ENCODE measurements around the gene USP50.
"Not testable (repeated sequence)": the region's sequence is repeated elsewhere in the genome, so short reads cannot be mapped to it uniquely, and the experiment has no call there.

USP50 gene

GRCh38 chr15:50496692-50497091, 49.8 kb downstream of the USP50 start:
- Mint-ChIP-seq H3K4me1 (no peaks in the 10 kb centered on the region), H3K36me3 (ENCODE audit: insufficient read depth) (peaks cover 61% of the 10 kb centered on the region), H3K27me3 (no peaks in the 10 kb centered on the region), H3K9me3 (no peaks in the 10 kb centered on the region), H3K27ac (ENCODE audit: low read depth) (no peak overlapping the region), H3K4me3 (no peak overlapping the region)
- ATAC-seq (replicated peaks; ENCODE audit: extremely low read depth, poor library complexity, severe bottlenecking) (no peak), DNase-seq (ENCODE audit: low spot score in 2 of 2) (no peak)

GRCh38 chr15:50494547-50494946, 51.9 kb downstream of the USP50 start:
- H3K36me3 Mint-ChIP-seq (ENCODE audit: insufficient read depth) = peaks cover 73% of the 10 kb centered on the region
- H3K27me3 Mint-ChIP-seq; H3K9me3 Mint-ChIP-seq; H3K4me1 Mint-ChIP-seq; H3K4me3 Mint-ChIP-seq; H3K27ac Mint-ChIP-seq (ENCODE audit: low read depth); DNase-seq (ENCODE audit: low spot score in 2 of 2); ATAC-seq (replicated peaks; ENCODE audit: extremely low read depth, poor library complexity, severe bottlenecking): not testable (repeated sequence)

DNA sequence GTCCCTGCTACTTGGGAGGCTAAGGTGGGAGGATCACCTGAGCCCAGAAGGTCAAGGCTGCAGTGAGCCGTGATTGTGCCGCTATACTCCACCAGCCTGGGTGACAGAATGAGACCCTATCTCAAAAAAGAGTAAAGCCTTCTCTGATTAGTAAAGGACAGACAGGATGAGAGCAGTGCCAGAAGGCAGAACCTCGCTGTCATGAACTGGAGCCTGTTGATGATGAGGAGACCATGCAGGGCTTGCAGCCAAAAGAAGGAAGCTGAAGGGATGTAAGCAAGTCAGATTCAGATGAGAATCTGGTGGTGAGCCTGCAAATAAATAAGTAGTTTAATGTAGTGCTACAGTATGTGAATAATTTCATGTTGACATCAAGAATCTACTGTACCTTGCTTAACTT, 52.8 kb downstream of the USP50 start:
- DNase-seq (ENCODE audit: low spot score in 2 of 2) (no peak), ATAC-seq (replicated peaks; ENCODE audit: extremely low read depth, poor library complexity, severe bottlenecking) (no peak)
- H3K4me1 Mint-ChIP-seq = no peaks in the 10 kb centered on the region
- no peak overlapping the region for H3K4me3 Mint-ChIP-seq
- no peaks in the 10 kb centered on the region for H3K27me3 Mint-ChIP-seq
- peak overlapping the region; percentile 46 for H3K27ac Mint-ChIP-seq (ENCODE audit: low read depth)
- peaks cover 72% of the 10 kb centered on the region for H3K36me3 Mint-ChIP-seq (ENCODE audit: insufficient read depth)
- no peaks in the 10 kb centered on the region for H3K9me3 Mint-ChIP-seq

- Mint-ChIP-seq H3K27me3 (no peaks in the 10 kb centered on the region), H3K4me3 (no peak overlapping the region), H3K36me3 (ENCODE audit: insufficient read depth) (peaks cover 64% of the 10 kb centered on the region), H3K4me1 (no peaks in the 10 kb centered on the region), H3K9me3 (no peaks in the 10 kb centered on the region), H3K27ac (ENCODE audit: low read depth) (no peak overlapping the region)
- no peak for DNase-seq (ENCODE audit: low spot score in 2 of 2)
- no peak for ATAC-seq (replicated peaks; ENCODE audit: extremely low read depth, poor library complexity, severe bottlenecking)
Observed at GRCh38 chr15:50487287-50487686, 59.2 kb downstream of the USP50 start.

- Mint-ChIP-seq H3K9me3 (no peaks in the 10 kb centered on the region), H3K27me3 (no peaks in the 10 kb centered on the region), H3K36me3 (ENCODE audit: insufficient read depth) (peaks cover 61% of the 10 kb centered on the region), H3K4me1 (peaks cover 12% of the 10 kb centered on the region), H3K27ac (ENCODE audit: low read depth) (no peak overlapping the region), H3K4me3 (no peak overlapping the region)
- DNase-seq (ENCODE audit: low spot score in 2 of 2) = no peak
- no peak for ATAC-seq (replicated peaks; ENCODE audit: extremely low read depth, poor library complexity, severe bottlenecking)
Observed at GRCh38 chr15:50485389-50485788, 61.1 kb downstream of the USP50 start.

GRCh38 chr15:50484781-50485180, 61.7 kb downstream of the USP50 start:
- Mint-ChIP-seq H3K27ac (ENCODE audit: low read depth) (no peak overlapping the region), H3K4me3 (no peak overlapping the region), H3K36me3 (ENCODE audit: insufficient read depth) (peaks cover 57% of the 10 kb centered on the region), H3K9me3 (no peaks in the 10 kb centered on the region), H3K27me3 (no peaks in the 10 kb centered on the region), H3K4me1 (peaks cover 12% of the 10 kb centered on the region)
- DNase-seq (ENCODE audit: low spot score in 2 of 2) (no peak), ATAC-seq (replicated peaks; ENCODE audit: extremely low read depth, poor library complexity, severe bottlenecking) (no peak)

GRCh38 chr15:50476143-50476542, 70.3 kb downstream of the USP50 start:
- DNase-seq (ENCODE audit: low spot score in 2 of 2) (no peak), ATAC-seq (replicated peaks; ENCODE audit: extremely low read depth, poor library complexity, severe bottlenecking) (no peak)
- H3K9me3 Mint-ChIP-seq = no peaks in the 10 kb centered on the region
- no peaks in the 10 kb centered on the region for H3K27me3 Mint-ChIP-seq
- H3K36me3 Mint-ChIP-seq (ENCODE audit: insufficient read depth) = peaks cover 57% of the 10 kb centered on the region
- H3K4me3 Mint-ChIP-seq = no peak overlapping the region
- H3K27ac Mint-ChIP-seq (ENCODE audit: low read depth) = no peak overlapping the region
- H3K4me1 Mint-ChIP-seq = peaks cover 6% of the 10 kb centered on the region

GRCh38 chr15:50471072-50471471, 75.4 kb downstream of the USP50 start:
- Mint-ChIP-seq H3K4me3 (no peak overlapping the region), H3K4me1 (peaks cover 5% of the 10 kb centered on the region), H3K27me3 (no peaks in the 10 kb centered on the region), H3K36me3 (ENCODE audit: insufficient read depth) (peaks cover 48% of the 10 kb centered on the region), H3K9me3 (no peaks in the 10 kb centered on the region), H3K27ac (ENCODE audit: low read depth) (no peak overlapping the region)
- no peak for ATAC-seq (replicated peaks; ENCODE audit: extremely low read depth, poor library complexity, severe bottlenecking)
- DNase-seq (ENCODE audit: low spot score in 2 of 2) = no peak

GRCh38 chr15:50463423-50464358, 82.8 kb downstream of the USP50 start:
- DNase-seq (ENCODE audit: low spot score in 2 of 2) (no peak), ATAC-seq (replicated peaks; ENCODE audit: extremely low read depth, poor library complexity, severe bottlenecking) (no peak)
- no peaks in the 10 kb centered on the region for H3K4me1 Mint-ChIP-seq
- H3K27me3 Mint-ChIP-seq = no peaks in the 10 kb centered on the region
- no peak overlapping the region for H3K4me3 Mint-ChIP-seq
- no peaks in the 10 kb centered on the region for H3K9me3 Mint-ChIP-seq
- H3K27ac Mint-ChIP-seq (ENCODE audit: low read depth) = peak overlapping the region; percentile 35
- peaks cover 49% of the 10 kb centered on the region for H3K36me3 Mint-ChIP-seq (ENCODE audit: insufficient read depth)

GRCh38 chr15:50458348-50459112, 87.9 kb downstream of the USP50 start:
- H3K4me3 Mint-ChIP-seq = no peak overlapping the region
- H3K27me3 Mint-ChIP-seq = no peaks in the 10 kb centered on the region
- peaks cover under 1% of the 10 kb centered on the region for H3K4me1 Mint-ChIP-seq
- ATAC-seq (replicated peaks; ENCODE audit: extremely low read depth, poor library complexity, severe bottlenecking) (no peak), DNase-seq (ENCODE audit: low spot score in 2 of 2) (no peak)
- peak overlapping the region; percentile 69 for H3K27ac Mint-ChIP-seq (ENCODE audit: low read depth)
- peaks cover 60% of the 10 kb centered on the region for H3K36me3 Mint-ChIP-seq (ENCODE audit: insufficient read depth)
- no peaks in the 10 kb centered on the region for H3K9me3 Mint-ChIP-seq

DNA sequence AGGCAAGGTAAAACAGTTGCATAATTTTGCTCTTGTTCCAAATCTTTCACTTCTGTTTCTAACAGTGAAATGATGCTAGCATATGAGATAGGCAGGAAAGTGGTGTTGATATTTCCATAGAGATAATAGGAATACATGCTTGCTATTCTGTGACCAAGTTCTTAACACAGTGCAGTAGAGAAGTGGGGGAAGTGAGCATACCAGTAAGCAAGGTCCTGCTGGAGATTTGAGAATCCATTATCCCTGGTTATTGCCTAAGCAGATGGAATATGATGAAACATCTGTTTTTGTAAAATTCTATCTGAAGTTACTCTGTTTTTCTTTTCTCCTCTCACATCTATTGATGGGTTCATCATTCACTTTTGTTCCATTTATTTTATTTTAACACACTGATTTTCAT, 93.5 kb downstream of the USP50 start:
- H3K36me3 Mint-ChIP-seq (ENCODE audit: insufficient read depth) = peaks cover 57% of the 10 kb centered on the region
- H3K9me3 Mint-ChIP-seq = no peaks in the 10 kb centered on the region
- ATAC-seq (replicated peaks; ENCODE audit: extremely low read depth, poor library complexity, severe bottlenecking) (no peak), DNase-seq (ENCODE audit: low spot score in 2 of 2) (no peak)
- H3K27me3 Mint-ChIP-seq = no peaks in the 10 kb centered on the region
- H3K4me3 Mint-ChIP-seq = no peak overlapping the region
- no peak overlapping the region for H3K27ac Mint-ChIP-seq (ENCODE audit: low read depth)
- peaks cover 15% of the 10 kb centered on the region for H3K4me1 Mint-ChIP-seq
